GM12891 (cell line): ENCODE data around the gene ZNF592.
"Not testable (repeated sequence)": the region's sequence is repeated elsewhere in the genome, so short reads cannot be mapped to it uniquely, and the experiment has no call there.

Experiments used
- DNase-seq: peaks from one replicate; pipeline ENCODE4 v3.0.0; 2011; ENCODE audit warnings: low spot score; ENCODE audit not compliant: insufficient read length
- FAIRE-seq: peaks from 2 replicates; lab custom pipeline; 2011; peaks lifted over from hg19 to GRCh38; lab: Jason Lieb, UNC
- PAX5 ChIP-seq: IDR thresholded peaks from 2 replicates; pipeline ENCODE4 v1.6.1; 2011; ENCODE audit warnings: low read length, moderate library complexity, mild to moderate bottlenecking; ENCODE audit not compliant: insufficient read depth, severe bottlenecking
- POLR2A ChIP-seq: IDR thresholded peaks from 2 replicates; pipeline ENCODE4 v1.6.1; 2011; ENCODE audit warnings: low read depth, low read length, control low read depth
- POLR2AphosphoS5 ChIP-seq: IDR thresholded peaks from 2 replicates; pipeline ENCODE4 v1.6.1; 2011; ENCODE audit warnings: low read depth, low read length, control low read depth
- POU2F2 ChIP-seq: IDR thresholded peaks from 2 replicates; pipeline ENCODE4 v1.6.1; 2011; ENCODE audit warnings: low read depth, mild to moderate bottlenecking, control low read depth, low read length, moderate library complexity
- SPI1 ChIP-seq: IDR thresholded peaks from 2 replicates; pipeline ENCODE4 v1.6.1; 2011; ENCODE audit warnings: low read depth, low read length, control low read depth
- TAF1 ChIP-seq: IDR thresholded peaks from 2 replicates; pipeline ENCODE4 v1.6.1; 2011; ENCODE audit warnings: low read depth, low read length, control low read depth

Gene ZNF592

GRCh38 chr15:84842781-84843180 is 94.4 kb downstream of the ZNF592 start:
- TF ChIP-seq TAF1 (no peak), PAX5 (no peak), SPI1 (no peak), POLR2AphosphoS5 (no peak), POU2F2 (no peak), POLR2A (no peak)
- DNase-seq (no peak), FAIRE-seq (no peak)

- FAIRE-seq (no peak), DNase-seq (no peak)
- no peak for TF ChIP-seq PAX5
- TF ChIP-seq POLR2AphosphoS5: no peak
- no peak for TF ChIP-seq SPI1
- TF ChIP-seq POLR2A: no peak
- TF ChIP-seq TAF1: no peak
Measured at GRCh38 chr15:84844964-84845363, 96.6 kb downstream of the ZNF592 start.

- not testable (repeated sequence) for DNase-seq
- FAIRE-seq: peak; percentile 59
Measured at GRCh38 chr15:84845631-84846030, 97.2 kb downstream of the ZNF592 start.

GRCh38 chr15:84846269-84846668 is 97.9 kb downstream of the ZNF592 start:
- FAIRE-seq: no peak
- TF ChIP-seq POLR2AphosphoS5: no peak
- TF ChIP-seq POLR2A: no peak
- TF ChIP-seq POU2F2: no peak
- TF ChIP-seq TAF1: no peak
- no peak for TF ChIP-seq SPI1
- no peak for DNase-seq

GRCh38 chr15:84847382-84847781 is 99.0 kb downstream of the ZNF592 start:
- FAIRE-seq (no peak), DNase-seq (no peak)
- TF ChIP-seq POLR2A: no peak
- no peak for TF ChIP-seq TAF1
- TF ChIP-seq POLR2AphosphoS5: no peak
- TF ChIP-seq POU2F2: no peak
- TF ChIP-seq SPI1: no peak
- TF ChIP-seq PAX5: no peak

GRCh38 chr15:84852212-84852611 is 103.8 kb downstream of the ZNF592 start:
- no peak for DNase-seq
- no peak for TF ChIP-seq POLR2AphosphoS5
- no peak for TF ChIP-seq POU2F2
- TF ChIP-seq PAX5: no peak
- TF ChIP-seq SPI1: no peak
- TF ChIP-seq POLR2A: no peak
- TF ChIP-seq TAF1: no peak
- FAIRE-seq: no peak

- no peak for TF ChIP-seq POLR2AphosphoS5
- no peak for TF ChIP-seq TAF1
- TF ChIP-seq SPI1: no peak
- TF ChIP-seq POLR2A: no peak
- no peak for TF ChIP-seq PAX5
- no peak for TF ChIP-seq POU2F2
- FAIRE-seq: no peak
- no peak for DNase-seq
Measured at GRCh38 chr15:84855136-84855535, 106.7 kb downstream of the ZNF592 start.

- no peak for DNase-seq
- TF ChIP-seq PAX5 (no peak), POLR2AphosphoS5 (no peak), POLR2A (no peak), SPI1 (no peak), POU2F2 (no peak), TAF1 (no peak)
- no peak for FAIRE-seq
Measured at GRCh38 chr15:84855765-84856164, 107.4 kb downstream of the ZNF592 start.
